Measurements from ENCODE around the gene ZNF516.

The ZNF516 gene

DNA sequence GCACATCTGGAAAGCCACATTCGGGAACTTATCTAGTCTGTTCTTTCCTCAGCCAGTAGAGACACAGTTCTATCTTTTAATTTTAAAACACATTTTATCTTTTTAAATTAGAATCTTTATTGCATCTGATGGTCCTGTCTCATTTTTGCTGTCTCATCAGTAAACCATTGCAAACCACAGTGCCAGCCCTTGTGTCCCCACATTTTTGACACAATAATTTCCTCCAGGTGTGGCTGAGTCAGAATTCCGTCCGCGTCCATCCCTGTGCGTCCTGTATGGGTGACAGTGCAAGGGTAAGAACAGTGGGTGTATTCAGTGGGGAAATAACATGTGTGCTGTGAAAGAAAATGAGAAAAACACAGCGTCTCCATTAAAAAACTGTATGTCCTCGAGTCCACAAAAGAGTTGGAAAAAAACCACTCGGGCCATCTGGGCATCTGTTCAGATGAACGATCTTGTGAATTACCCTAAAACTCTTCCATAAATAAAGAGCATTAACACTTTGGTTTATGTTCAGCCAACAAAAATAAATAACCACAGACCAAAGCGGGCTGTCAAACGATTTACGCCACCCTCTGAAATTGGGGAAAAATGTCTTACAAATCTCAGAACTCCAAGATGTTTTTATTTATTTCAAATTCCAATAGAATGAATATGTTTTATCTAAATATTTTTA is 137.3 kb downstream of the ZNF516 start:
- DNase-seq, result no peak

DNA sequence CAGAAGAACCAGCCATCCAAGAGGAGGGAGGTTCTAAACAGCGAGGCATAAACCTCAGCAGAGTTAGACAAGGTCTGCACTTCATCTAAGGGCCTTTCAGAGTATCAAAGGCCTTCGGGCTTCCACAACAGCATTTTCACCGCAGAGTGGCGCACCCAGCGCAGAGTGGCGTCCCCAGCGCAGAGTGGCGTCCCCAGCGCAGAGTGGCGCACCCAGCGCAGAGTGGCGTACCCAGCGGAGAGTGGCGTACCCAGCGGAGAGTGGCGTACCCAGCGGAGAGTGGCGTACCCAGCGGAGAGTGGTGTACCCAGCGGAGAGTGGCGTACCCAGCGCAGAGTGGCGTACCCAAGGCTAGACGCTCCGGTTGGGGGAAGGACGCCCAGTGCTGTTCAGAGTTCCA is 137.9 kb downstream of the ZNF516 start:
- no peak for DNase-seq

DNA sequence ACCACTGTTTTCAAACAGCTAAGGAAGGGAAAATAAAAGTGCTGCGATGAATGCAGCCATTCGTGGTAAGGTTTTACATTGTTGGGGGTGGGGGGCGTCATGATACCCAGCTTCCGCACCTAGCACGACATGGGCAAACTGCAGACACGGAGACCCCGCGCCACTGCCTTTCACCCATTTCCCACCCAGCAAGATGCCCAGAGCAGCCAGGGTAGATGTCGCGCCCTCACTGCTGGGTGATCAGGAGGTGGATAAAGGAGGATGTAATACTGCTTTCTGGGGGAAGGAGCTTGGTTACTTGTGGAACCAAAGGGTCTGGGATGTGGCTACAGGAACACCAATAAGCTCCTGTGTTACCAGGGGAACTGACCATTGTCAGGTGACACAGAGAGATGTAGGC is 138.4 kb downstream of the ZNF516 start:
- no peak for DNase-seq

DNA sequence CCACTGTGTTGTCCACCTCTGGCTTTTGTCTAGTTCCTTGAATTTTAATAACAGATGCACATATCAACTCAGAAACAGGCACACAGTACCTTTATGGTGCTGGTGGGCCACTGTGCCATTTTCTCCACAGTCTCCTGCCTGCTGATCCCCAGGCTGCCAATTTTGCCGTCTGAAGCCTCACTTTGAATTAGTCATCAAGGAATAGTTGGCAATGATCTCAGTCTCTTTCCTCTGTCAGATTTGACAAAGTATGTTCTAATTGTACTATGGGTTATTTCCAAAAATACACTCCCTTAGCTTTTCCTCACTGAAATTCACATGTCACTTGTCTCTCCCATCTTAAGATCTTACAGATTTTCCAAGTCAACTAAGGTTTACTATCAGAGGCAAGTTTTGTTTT is 140.7 kb downstream of the ZNF516 start:
- DNase-seq, result no peak

DNA sequence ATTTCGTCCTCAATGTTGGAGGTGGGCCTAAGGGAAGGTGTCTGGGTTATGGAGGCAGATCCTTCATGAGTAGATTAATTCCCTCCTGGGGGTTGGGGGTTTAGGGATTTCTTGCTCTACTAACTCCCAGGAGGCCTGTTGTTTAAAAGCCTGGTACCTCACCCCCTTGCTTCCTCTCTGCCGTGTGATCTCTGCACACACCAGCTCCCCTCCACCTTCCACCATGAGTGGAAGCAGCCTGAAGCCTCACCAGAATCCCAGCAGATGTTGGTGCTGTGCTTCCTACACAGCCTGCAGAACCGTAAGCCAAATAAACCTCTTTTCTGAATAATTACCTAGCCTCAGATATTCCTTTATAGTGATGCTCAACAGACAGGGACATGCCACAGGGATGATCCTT is 141.5 kb downstream of the ZNF516 start:
- DNase-seq, result no peak

DNA sequence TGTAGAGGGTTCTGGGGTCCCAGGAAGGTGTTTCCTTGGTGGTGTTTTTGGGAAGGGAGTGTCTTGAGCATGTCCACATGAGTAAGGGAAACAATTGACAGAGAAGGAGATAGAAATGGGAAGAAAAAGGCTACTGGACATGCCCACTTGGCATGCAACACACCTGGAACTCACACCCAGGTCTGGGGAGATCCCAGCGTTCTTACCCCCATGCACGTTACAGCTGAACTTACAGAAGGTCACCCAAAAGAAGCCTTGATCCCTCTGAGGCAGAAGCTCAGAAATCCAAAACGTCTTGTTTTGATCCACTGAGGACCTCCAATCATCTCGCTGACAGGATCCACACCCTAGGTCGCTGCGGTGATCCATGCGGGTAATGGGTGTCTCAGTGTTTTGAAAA is 142.0 kb downstream of the ZNF516 start:
- no peak for DNase-seq

DNA sequence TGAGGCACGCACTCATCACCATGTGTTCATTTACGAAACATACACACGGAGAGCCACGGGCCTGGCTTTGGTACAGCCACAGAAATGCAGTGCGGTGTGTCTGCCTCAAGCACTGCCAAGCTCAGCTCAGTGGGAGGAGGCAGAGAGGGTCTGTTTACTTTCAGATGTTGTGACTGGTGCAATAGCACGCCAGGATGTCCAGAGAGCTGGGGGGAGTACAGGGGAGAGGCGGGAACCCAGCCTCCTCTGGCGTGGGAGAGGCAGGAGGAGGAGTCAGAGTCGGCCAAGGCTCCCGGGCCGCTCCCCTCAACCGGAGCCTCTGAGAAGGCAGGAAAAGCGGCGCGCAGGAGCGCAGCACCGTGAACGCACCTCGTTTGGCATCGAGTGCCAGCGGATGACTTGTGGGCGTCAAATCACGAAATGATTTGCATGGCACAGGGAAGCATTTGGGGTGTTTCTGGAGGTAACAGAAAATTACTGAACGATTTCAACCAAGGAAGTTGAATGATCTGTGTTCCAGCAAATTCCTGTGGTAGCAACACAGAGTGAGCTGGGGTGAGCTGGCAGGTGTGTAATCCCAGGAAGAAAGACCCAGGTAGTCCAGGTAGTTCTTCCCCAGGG is 143.0 kb downstream of the ZNF516 start:
- DNase-seq, result no peak

DNA sequence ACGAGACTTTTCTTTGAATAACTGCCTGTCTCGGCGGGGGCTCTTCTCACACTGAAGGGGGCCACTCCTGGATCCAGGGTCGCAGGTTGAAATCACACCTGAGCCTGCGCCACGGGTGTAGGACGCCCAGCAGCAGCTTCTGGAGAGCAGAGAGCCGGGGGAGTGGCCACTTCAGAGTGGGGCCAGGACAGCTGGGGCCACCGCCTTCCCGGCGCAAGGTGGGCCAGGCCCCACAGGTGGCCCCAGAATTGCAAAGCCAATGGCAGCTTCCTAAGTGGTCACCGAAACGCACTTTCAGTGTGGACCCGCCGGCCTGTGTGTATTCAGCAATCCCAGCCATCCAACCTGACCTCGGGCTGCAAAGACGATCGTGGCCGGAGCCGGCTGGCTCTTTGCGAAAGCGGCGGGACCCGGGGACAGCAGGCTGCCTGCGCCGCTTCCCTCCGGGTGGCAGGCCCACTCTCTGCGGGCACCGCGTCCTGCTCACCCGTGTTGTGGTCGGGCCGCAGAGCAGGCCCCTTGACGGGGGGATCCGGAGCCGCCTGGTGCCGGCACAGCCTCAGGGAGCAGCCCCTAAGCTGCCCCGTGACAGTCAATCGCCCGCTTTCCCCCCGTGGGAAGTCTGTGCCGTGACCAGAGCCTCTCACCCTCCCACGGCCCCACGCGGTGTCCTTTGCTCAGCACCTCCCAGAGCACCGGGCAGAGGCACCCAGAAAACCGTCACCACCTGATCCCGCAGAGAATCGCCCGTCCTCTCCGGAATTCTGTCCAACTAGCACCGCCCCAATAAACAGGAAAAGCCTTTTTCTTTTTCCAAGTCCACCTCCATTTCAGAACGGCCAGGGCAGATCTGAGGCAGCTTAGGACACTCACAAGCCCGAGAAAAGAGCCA is 144.7 kb downstream of the ZNF516 start:
- DNase-seq, result no peak

DNA sequence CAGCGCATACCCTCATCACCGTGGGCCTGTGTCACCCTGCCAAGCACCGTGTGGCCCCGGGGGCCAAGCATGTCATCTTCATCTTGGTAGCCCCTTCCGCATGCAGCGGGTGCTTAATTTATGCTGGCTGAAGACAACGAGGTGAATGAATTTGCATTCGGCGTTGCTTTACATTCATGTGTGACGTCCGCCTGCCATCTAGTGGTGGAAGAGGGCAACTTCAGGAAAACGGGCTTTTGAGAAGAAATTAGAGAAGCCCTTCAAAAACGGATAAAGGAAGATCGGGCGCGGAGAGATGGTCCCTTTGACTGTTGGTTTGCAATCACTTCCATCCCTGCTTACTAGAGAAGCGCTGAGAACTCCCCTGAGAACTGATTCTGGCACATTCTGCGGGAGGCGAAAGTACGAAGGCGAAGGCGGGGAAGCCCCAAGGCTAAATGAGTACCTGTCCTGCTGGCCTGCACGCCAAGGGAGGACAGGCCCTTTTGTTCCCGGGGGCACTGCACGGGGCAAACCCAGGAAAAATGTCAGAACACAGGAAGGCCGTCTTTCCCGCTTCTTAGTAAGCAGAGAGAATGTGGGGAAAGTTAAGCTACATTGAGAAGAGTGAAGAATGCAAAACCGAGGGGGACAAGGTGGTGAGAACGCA is 145.9 kb downstream of the ZNF516 start:
- no peak for DNase-seq

DNA sequence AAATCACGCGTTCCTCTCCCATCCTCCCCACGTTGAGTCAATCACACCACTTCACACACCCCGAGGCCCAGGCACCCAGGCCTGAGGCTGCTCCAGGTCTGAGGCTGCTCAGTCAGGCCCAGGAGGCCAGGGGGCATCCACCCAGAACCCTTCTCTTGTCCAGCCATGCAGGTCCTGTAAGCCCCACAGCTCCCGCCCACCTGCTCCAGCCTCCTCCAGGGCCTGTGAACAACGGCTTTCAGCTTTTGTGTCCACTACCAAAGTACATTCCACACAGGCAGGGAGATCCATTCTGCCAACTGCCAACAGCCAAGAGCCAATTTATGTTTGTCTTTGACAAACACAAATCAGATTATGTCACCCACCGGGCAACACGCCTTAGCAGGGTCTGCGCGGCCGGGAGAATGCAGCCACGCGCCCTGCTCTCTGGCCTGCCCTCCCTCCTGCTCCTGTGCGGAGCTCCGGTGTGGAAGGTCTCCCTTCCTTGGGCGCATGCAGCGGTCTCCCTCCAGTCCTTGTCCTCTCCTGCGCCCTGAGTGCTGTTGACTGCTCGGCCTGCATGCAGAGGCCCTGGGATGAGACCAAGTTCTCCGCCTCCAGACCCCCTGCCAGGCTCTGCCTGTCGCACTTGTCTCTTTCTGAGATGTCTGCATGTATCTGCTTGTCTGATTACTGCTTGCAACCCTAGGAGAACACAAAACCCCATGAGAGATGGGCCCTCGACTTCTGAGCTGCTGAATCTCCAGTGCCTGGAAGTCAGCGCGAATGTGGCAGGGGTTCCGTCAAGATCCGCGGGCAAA is 146.6 kb downstream of the ZNF516 start:
- DNase-seq, result no peak

DNA sequence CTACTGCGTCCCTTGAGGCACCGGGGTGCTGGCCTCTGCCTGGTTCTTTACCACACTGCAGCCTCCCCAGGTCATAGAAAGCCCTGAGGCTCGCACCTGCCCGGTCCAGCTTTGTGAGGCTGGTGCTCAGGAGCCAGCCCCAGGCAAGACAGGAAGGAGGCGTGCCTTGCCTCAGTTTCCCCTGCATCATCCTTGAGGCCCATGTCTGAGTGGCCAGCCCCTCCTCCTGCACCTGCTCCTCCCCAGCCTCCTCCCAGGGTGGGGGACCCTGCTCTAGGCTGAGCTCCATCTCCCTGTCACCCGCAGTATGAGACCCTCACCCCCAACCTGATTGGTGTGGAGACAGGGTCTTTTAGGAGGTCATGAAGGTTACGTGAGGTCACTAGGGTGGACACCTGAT is 147.7 kb downstream of the ZNF516 start:
- DNase-seq, result no peak

DNA sequence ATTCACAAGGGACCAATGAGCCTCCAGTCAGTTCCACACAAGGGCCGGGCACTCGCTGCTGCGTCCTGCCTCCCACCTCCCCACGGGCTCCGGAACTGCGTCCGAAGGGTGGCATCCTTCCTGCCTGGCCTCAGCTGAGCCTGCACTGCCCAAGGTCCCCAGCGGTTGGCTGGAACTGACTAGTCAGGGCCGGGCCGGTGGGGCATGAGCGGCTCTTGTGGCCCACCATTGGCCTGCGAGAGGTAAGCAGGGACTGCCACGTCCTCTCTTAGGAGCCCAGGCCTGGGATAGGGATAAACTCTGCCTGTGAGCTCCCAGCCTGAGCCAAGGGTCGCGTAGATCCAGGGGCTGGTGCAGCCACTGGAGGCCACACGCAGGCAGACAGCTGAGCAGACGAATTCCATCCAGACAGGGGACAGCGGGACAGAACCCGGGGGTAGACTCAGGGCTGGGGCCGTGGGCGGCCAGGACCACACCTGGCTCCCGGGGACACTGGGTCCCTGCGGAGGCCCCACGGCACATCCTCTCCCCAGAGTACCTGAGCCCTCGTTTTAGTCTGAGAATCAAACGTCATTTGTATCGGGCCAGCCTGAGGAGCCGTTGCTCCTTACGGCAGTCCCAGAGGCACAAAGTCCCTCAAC is 148.4 kb downstream of the ZNF516 start:
- DNase-seq, result no peak

DNA sequence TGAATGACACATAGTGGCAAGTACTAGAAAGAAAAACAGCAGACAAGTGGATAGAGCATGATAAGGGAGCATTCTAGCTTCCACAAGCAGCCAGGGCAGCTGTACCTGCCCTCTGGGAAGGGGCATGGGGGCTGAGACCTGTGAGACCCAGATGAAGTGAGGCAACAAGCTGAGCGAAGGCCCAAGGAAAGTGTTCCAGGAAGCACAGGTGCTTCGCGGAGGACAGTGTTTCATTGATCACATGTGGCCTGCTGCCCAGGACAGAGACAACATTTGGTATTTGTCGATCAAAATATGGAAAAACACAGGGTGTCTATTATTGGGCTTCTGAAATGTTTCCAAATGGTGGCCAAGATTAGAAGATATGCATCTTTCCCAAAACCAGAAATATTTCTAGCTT is 149.1 kb downstream of the ZNF516 start:
- no peak for DNase-seq

DNA sequence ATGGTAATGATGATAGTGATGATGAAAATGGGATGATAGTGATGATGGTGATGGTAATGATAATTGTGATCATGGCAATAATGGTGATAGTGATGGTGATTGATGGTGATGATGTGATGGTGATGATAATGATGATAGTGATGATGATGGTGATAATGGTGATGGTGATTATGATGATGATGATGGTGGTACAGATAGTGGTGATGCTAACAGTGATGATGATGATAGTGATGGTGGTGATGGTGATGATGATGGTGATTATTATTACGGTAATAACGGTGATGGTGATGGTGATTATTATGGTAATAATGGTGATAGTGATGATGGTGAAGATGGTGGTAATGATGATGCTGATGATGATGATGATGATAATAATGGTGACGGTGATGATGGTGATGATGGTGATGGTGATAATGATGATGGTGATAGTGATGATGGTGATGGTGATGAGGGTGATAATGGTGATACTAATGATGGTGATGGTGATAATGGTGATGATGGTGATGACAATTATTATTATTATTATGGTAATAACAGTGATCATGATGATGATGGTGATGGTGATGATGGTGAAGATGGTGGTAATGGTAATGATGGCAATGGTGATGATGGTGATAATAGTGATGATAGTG is 151.0 kb downstream of the ZNF516 start:
- DNase-seq, result no peak

DNA sequence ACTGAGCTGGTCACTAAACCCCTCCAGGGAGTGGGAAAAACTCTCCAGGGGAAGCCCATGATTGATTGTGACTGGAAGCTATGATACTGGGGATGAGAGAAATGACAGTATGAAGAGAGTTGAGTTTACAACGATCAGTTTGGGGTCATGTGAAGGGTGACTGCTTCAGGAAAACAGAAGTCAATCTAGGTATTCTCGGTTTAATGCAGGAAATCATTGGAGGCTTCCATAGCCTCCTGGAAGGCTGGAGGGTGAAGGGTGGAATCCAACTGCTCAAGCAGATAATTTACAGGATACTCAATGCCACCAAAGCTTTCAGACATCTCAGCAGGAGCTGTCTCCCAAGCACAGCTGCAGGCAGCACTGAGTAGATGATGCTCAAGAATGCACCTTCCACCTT is 154.6 kb downstream of the ZNF516 start:
- DNase-seq, result no peak

DNA sequence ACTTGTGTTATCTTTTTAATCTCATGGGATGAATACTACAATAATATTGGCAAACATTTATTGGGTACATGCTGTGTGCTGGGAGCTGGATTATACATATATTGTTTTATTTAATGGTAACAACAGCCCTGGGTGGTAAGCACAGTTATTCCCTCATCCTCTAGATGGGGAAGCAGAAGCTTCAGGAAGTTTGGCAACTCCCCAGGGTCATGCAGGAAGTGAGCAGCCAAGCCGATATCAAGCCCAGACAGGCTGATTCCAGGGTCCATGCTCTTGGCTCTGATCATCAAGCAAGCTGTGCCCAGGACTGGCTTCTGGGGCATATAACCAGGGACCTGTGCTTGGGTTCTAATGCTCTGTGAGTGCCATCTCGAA is 155.8 kb downstream of the ZNF516 start:
- no peak for DNase-seq

DNA sequence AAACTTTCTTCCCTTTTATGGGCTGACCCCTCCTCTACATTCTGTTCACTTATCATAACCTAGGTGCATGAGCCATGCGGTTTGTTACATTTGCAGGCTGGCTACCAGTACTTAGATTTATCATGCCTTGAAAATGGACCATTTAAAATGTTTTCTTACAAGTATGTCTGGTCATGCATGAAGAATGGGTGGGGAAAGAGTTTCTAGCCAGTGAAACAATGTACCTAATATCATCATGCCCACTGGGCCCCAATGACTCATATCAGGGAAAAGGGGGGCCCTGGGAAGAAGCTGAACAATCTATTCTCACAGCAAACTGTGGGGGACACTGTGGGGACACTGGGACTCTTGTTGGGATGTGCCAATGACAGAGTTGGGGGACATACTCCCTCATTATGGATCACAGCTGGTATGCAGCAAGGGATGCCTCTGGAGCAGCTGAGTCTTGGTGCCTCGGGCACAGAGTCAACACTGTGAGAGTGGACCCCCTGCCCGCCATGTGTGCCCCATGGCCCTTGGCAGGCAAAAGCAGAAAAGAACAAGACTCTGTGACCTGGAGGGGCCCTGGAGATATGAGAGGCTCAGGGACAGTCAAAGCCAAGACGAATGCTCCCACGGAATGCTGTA is 156.3 kb downstream of the ZNF516 start:
- DNase-seq, result no peak

DNA sequence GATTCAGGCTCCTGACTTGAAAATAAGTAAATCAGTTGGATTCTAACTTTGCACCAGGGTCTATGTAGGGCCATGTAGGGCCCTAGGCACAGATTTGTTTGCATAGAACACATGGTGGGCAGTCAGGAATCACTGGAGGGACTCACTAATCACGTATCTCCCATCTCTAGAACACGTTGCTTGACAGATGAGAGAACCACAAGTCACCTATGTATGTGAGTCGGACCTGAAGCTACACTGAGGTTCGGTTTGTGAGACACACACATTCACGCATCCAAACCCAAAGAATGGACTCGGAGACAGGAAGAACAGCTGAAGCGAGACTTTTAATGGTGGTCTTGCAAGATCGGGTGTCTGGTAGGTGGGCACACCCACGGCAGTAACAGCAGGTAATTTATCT is 157.0 kb downstream of the ZNF516 start:
- no peak for DNase-seq

DNA sequence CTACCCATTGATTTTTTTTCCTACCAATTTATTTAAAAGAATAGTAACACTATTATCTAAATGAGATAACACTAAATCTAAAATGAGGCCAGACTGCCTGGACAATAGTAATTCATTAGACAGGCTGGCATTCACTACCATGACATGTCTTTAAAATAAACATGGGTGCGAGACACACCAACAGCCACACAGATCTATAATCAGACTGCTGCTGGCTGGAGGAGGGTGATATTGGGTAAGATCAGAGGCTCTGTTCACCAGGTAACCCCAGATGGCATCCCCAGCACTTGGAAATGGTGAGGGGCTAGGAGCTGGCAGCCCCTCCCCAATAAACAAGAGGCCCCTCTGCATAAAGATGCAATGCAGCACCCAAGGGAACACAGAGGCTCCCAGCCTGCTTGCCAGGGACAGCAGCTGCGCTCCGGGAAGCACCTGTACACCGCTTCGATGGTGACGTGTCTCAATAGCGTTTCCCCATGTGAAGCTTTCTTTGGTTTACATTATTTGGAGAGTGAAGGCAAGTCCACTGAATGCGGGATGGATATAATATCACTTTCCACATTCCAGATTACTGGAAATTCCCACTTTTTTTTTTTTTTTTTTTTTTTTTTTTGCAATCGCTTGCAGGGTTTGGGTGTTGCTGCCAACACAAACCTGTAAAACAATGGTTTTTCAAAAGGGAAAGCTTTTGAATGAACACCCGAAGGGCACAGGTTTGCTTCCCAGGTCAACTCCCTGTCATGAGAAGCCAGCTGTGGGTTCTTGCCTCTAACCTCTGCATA is 159.0 kb downstream of the ZNF516 start:
- no peak for DNase-seq

DNA sequence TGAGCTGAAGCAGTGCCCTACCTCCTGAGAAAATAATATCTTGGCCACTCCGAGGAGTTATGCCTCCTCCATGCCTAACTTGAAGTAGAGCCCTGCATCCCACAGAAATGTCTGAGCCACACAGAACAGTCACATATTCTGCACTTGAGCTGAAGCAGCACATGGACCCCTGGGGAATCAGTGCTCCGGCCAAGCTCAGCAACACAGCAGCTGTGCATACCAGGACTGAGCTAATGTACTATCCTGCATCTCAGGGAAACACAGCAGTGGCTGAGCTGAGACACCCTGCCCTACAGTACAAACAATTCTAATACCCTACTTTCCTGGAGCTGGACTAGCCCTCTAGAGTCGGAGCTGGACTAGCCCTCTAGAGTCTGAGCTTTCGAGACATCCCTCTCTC is 166.9 kb downstream of the ZNF516 start:
- DNase-seq, result no peak
